ENCODE measurements around the gene KCNH8.

DNA sequence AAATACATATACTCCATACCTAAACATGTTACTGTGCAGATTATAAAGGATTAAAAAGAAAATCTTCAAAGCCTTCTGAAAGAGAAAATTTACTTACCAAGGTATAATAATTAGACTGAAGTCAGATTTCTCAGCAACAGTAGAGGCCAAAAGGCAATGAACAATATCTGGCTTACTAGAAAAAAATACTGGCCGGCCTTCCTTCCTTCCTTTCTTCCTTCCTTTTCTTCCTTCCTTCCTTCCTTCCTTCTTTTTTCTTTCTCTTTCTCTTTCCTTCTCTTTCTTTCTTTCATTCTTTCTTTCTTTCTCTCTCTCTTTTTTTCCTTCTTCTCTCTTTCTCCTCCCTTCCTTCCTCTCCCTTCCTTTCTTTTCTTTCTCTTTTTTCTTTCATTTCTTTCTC, 209.6 kb downstream of the KCNH8 start:
- TF ChIP-seq ZNF274 (IDR thresholded peaks at IDR 0.05; ENCODE audit: low read depth, low read length), result no peak
- no peak for TF ChIP-seq SUZ12 (IDR thresholded peaks at IDR 0.05; ENCODE audit: extremely low read depth, insufficient read depth, insufficient read length)

Data from NT2/D1 (cell line).